ENCODE measurements around the gene TMEM200A.

DNA sequence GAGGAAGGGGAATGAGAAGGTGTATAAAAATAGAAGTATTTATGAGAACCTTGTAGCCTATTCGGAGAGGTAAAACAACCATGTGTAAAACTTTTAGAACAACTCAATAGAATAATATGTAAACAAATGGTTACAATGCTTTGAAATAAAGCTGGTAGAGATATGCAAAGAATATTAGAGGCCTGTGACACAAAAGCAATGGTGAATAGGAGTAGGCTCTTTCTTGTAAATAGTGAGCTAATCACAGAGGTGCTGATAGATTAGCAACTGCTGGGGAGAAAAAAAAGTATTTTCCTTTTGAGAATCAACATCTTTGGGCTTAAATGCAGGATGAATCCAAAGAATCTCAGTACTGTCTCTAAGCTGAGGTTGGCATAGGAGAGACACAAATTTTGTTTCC is 7.0 kb downstream of the TMEM200A start:
- TF ChIP-seq, protein P1, sequence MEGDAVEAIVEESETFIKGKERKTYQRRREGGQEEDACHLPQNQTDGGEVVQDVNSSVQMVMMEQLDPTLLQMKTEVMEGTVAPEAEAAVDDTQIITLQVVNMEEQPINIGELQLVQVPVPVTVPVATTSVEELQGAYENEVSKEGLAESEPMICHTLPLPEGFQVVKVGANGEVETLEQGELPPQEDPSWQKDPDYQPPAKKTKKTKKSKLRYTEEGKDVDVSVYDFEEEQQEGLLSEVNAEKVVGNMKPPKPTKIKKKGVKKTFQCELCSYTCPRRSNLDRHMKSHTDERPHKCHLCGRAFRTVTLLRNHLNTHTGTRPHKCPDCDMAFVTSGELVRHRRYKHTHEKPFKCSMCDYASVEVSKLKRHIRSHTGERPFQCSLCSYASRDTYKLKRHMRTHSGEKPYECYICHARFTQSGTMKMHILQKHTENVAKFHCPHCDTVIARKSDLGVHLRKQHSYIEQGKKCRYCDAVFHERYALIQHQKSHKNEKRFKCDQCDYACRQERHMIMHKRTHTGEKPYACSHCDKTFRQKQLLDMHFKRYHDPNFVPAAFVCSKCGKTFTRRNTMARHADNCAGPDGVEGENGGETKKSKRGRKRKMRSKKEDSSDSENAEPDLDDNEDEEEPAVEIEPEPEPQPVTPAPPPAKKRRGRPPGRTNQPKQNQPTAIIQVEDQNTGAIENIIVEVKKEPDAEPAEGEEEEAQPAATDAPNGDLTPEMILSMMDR (conservative IDR thresholded peaks at IDR 0.05 in 1 of 2, IDR thresholded peaks at IDR 0.05 in 1 of 2; ENCODE audit: extremely low read depth in 1 of 2, insufficient read depth in 1 of 2, low read depth in 1 of 2, low read length in 2 of 2) = no peak
- TF ChIP-seq EZH2 (IDR thresholded peaks at IDR 0.05; ENCODE audit: borderline replicate concordance, low read length) = no peak
